ENCODE measurements around the gene RELB.
A peak's percentile ranks its signal among the peaks of the same experiment; 100 is the strongest.
"Not testable (repeated sequence)": the region's sequence is repeated elsewhere in the genome, so short reads cannot be mapped to it uniquely, and the experiment has no call there.

RELB gene, protein sequence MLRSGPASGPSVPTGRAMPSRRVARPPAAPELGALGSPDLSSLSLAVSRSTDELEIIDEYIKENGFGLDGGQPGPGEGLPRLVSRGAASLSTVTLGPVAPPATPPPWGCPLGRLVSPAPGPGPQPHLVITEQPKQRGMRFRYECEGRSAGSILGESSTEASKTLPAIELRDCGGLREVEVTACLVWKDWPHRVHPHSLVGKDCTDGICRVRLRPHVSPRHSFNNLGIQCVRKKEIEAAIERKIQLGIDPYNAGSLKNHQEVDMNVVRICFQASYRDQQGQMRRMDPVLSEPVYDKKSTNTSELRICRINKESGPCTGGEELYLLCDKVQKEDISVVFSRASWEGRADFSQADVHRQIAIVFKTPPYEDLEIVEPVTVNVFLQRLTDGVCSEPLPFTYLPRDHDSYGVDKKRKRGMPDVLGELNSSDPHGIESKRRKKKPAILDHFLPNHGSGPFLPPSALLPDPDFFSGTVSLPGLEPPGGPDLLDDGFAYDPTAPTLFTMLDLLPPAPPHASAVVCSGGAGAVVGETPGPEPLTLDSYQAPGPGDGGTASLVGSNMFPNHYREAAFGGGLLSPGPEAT

GRCh38 chr19:45001087-45001739 is at the start of gene RELB:
TSS of gene RELB (plus strand) at chr19:45001464. CDS start at chr19:45001580, 116 bp downstream.
- peak; percentile 99 for DNase-seq (ENCODE audit: low spot score)

DNA sequence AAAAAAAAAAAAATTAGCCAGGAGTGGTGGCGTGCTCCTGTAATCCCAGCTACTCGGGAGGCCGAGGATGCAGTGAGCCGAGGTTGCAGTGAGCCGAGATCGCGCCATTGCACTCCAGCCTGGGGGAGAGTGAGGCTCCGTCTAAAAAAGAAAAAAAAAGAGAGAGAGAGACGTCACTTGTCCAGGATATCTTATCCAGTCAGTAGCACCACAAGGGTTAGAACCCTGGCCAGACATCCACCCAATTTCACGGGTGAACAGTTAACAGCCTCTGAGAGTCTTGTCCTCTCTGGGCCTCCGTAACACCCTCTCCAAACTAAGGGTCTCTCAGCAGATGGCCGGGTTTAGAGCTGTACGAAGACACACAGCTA is 47.0 kb upstream of the RELB start:
- DNase-seq (ENCODE audit: low spot score): no peak

DNA sequence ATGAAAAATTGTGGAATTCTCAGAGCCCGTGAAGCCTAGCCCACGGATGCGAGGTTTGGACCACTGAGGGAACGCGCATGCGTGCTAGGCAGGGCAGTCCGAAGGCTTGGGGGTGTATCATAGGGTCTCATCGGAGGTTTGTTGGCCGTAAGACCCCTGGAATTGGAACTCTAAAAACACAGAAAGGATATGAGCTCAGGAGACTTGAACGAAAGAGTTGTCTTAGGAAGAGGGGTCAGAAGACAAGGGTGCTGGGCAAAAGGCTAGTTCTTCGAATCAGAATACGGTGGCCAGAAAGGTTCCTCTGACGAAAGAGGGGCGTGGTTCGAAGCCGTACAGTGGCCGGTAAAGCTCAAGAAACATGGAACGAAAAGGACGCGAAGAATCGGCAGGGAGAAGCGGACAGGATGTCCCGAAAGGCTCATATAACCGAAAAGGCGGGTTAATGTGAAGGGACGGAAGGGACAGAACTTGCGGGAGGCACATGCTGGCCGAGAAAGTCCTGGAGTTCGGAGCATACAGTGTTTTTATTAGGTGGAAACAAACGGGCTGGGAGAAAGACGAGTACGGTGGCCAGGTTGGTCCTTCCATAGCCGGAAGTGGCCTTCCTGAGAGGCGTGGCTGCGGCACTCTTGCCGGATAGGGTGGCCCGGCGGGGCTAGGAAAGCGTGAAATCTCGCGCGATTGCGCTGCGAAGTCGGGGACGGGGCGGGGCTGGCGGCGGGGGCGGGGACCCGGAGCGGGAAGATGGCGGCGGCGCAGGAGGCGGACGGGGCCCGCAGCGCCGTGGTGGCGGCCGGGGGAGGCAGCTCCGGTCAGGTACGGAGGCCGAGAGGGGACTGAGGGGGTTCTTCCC is 46.4 kb upstream of the RELB start, which contains the start of gene CLPTM1:
Gene CLPTM1 (plus strand): TSS at position 732 of the 856 bp plus-strand sequence. CDS start 16 bp downstream, at position 748.
- peak; percentile 98 for DNase-seq (ENCODE audit: low spot score)

DNA sequence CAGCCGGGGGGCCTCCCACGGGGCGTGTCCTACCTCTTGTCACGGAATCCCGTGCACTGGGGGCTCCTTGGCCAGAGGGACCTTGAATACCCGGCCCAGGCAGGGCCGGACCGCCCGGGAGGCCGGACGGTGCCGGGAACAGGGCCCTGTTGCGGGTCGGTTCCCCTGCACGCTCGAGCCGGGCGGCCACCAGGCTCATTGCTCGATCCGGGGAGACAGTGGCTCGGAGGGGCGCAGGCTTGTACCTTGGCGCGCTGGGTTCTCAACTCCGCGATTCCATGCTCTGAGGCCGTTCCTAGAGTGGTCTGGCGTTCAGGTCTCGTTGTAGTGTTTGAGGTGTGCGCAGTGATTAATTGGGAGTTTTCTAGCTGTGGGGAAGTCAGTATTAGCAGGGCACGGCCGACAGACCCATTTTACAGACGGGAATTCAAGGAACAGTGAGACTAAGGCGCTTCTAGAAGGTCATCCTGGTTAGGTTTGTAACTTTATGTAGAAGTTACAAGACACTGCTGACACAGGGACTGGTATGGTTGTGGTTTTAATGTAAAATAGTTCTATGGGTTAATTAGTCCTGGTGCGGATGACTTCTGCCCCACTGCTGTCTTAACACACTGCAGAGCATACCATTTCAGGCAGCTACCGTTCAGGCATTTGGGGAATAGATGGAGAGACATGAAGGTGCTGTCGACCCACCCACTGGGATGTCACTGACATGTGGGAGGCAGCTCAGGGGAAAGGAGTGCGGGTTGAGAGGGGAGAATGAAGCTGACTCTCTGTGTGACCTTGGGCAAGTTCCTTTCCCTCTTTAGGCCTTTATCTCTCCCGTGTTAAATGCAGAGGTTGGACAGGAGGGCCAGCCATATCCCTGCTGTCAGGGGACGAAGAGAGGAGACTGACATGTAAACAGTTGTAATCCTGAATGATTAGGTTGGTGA is 45.5 kb upstream of the RELB start:
- DNase-seq (ENCODE audit: low spot score): no peak

- no peak for DNase-seq (ENCODE audit: low spot score)
Observed at GRCh38 chr19:44957526-44957925, 43.7 kb upstream of the RELB start.

GRCh38 chr19:44958090-44958489 is 43.2 kb upstream of the RELB start:
- no peak for DNase-seq (ENCODE audit: low spot score)

DNA sequence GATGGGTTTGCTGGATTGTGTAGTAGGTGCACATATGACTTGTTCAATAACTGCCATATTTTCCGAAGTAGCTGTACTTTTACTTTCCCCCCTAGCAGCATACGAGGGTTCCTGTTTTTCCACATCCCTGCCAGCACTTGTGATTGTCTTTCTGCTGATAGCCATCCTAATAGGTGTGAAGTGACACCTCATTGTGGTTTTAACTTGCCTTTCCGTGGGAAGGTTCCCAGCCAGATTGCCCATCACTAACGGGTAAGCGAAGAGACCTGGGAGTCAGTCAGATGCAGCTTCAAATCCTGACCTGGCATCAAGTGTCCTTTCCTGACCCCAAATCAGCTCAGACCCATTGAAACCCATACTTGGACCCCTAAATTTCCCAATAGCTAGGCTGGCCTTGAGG is 41.6 kb upstream of the RELB start:
- no peak for DNase-seq (ENCODE audit: low spot score)

- DNase-seq (ENCODE audit: low spot score): no peak
Observed at GRCh38 chr19:44960906-44961728, 40.1 kb upstream of the RELB start.

DNA sequence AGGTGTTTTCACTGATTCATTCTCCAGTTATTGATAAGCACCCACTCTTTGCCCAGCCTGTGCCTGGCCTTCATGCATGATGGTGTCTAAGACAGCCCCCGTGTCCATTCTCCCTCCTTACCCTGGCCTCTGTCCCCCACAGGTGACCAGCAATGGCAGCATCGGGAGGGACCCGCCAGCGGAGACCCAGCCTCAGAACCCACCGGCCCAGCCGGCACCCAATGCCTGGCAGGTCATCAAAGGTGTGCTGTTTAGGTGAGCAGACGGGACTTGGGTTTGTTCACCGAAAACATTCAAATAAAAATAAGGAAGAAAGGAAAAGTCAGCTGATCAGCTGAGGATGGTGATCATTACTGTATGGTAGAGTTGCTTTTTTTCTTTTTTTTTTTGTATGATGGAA is 39.4 kb upstream of the RELB start:
- DNase-seq (ENCODE audit: low spot score): no peak

DNA sequence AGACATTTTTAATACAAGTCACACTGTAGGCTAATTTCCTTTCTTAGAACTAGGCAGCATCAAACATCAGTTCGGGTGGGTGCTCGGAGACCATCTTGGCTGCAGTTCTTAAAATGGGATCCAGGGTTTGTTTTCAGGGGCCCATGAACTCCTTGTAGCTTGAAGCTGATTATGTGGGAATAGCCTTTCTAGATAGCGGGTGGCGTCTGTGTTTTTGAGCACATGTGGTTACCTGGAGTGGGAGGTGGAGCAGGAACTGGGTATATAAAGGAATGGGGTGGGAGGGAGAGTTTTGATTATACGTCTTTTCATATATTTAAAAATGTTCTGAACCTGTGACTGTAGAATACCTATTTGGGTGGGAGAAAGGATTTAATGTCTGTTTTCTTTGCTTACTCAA is 33.1 kb upstream of the RELB start:
- DNase-seq (ENCODE audit: low spot score): no peak

DNA sequence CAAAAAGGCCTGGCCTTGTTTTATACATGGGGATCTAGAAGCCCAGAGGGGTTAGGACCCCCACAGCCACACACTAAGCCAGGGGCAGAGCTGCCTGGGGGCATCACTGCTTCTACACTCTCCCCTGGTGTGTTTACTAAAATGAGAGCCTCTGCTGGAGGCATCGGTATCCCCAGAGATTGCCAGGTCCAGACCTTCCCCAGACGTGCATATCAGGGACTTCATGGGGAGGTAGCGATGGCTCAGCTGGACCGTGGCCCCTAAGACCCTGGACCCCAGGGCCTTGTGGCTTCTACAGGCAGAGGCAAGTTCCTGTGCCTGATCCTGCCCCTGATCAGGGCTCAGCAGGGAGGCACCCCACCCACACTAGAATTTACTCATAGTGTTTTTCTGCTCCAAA is 32.6 kb upstream of the RELB start:
- DNase-seq (ENCODE audit: low spot score): no peak

GRCh38 chr19:44969437-44969836 is 31.8 kb upstream of the RELB start:
- no peak for DNase-seq (ENCODE audit: low spot score)

GRCh38 chr19:44971451-44971850 is 29.8 kb upstream of the RELB start:
- DNase-seq (ENCODE audit: low spot score): not testable (repeated sequence)

GRCh38 chr19:44972802-44973201 is 28.5 kb upstream of the RELB start:
- no peak for DNase-seq (ENCODE audit: low spot score)

DNA sequence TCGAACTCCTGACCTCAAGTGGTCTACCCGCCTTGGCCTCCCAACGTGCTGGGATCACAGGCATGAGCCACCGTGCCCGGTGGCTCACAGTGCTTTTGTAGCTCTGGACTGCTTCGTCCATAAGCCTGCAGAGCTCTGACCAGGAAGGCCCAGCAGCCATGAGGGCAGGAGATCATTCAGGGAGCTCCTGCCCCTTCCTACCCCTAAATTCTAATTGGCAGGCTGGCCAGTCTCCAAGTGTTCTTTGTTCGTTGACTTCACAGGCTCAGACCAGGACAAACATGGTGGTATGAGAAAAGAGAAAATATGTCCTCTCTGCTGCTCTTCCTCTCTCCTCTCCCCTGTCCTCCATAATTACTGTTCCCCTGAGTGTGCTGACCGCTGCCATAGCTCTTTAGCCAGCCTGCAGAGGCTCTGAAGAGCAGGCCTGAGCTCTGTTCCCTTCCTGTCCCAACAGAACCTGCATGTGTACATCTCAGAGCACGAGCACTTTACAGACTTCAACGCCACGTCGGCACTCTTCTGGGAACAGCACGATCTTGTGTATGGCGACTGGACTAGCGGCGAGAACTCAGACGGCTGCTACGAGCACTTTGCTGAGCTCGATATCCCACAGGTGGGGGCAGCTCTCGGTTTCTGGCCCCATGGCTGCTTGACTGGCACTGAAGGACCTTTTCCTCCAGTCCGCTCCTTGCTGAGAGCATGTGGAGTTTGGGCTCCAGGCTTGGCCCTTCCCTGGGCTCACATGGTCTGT is 27.1 kb upstream of the RELB start:
- DNase-seq (ENCODE audit: low spot score): no peak

GRCh38 chr19:44974857-44975256 is 26.4 kb upstream of the RELB start:
- DNase-seq (ENCODE audit: low spot score): no peak

DNA sequence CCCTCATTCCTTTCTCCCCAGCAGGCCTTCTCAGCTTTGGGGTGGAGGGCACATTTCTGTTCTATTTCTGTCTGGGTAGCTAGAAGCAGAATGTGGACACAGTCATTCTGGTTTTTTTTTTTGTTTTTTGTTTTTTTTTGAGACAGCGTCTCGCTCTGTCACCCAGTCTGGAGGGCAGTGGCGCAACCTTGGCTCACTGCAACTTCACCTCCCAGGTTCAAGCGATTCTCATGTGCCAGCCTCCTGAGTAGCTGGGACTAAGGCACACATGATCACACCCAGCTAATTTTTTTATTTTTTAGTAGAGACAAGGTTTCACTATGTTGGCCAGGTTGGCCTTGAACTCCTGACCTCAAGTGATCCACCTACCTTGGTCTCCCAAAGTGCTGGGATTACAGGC is 25.8 kb upstream of the RELB start:
- DNase-seq (ENCODE audit: low spot score): no peak

- DNase-seq (ENCODE audit: low spot score): no peak
Observed at GRCh38 chr19:44984005-44984404, 17.3 kb upstream of the RELB start.

- DNase-seq (ENCODE audit: low spot score): no peak
Observed at GRCh38 chr19:44985445-44985844, 15.8 kb upstream of the RELB start.
